SKM-1 (cell line): ENCODE data around the gene MCOLN2.
"Not testable (repeated sequence)": the region's sequence is repeated elsewhere in the genome, so short reads cannot be mapped to it uniquely, and the experiment has no call there.

Experiments
- DNase-seq: peaks from one replicate; lab custom pipeline; 2025; ENCODE audit not compliant: unreplicated experiment; lab: John Stamatoyannopoulos, UW

MCOLN2 gene

DNA sequence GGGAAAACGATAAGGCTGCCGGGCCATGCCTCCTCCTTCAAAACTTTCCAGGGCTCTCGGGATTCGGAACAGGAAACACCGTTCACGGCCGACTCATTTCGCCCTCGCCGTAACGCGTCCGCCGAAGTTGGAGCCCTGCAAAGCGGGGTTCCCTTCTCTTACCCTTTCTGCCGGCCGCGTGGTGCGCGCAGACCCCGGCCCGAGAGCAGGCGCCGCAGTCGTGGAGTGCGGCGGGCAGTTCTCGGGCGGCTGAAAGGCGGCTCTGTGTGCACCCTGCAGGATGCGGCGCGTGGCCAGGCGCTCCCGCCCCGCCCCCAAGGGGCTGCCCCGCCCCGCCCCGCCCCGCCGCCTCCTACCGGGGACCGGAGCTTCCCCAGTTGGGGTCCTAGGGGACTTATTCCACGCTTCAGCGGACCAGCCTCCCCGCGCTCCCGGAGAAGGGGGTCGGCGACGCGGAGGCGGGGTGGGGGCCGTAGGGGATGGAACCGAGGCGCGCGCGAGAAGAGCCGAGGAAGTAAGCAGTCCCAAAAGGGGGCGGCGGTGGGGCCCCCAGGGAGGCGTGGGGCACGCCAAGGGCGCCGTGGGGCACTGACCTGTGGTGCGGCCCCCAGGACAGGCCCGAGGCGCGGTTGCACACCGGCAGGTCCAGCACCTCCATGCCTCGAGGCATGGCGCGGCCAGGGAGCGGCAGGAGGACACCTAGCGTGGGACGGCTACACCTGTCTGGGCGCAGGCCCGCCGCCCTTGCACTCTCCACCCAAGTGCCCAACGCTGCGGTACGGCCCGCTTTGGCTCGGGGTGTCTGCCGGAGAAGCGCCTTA, at the start of gene MCOLN2:
MCOLN2 (minus strand) TSS at position 268 of the 821 bp plus-strand sequence; CDS start at position 27, 241 bp downstream.
- DNase-seq: no peak

DNA sequence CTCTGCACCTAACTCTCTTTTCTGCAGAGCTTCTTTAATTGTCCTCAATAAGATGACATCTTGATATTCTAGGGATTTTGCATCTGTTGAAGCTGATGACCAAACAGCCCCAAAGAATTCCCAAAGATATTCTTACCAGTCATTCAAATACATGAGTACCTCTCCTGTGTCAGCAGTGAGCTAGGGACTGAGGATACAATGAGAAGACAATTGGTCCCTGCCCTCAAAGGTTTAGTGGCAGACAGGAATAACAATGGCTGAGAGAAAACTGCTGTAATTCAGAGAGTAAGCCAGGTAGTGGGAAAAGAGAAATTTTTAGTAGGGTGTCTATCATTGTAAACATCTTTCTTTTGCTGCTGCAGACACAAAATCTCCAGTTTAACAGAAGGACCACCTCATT, 45.5 kb upstream of the MCOLN2 start:
- DNase-seq: no peak

- DNase-seq: no peak
These were observed 44.9 kb upstream of the MCOLN2 start for GRCh38 chr1:85041793-85042192.

GRCh38 chr1:85033221-85033620, 36.3 kb upstream of the MCOLN2 start:
- DNase-seq: no peak

DNA sequence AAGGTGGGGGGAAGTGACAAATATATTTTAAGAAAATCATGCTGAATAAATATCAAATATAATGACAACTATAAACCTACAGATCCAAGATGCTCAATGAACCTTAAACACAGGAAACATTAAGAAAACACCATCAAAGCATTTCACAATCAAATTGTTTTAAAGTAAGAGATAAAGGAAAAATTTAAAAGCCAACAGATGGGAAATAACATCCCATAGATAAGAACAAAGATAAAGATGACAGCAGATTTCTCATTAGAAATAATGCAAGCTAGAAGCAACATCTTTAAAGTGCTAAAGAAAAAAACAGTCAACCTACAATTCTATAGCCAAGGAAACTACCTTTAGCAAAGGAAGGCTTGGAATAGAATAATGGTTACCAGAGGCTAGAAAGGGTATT, 33.6 kb upstream of the MCOLN2 start:
- no peak for DNase-seq

- DNase-seq: no peak
These were observed 31.2 kb upstream of the MCOLN2 start for GRCh38 chr1:85028151-85028550.

DNA sequence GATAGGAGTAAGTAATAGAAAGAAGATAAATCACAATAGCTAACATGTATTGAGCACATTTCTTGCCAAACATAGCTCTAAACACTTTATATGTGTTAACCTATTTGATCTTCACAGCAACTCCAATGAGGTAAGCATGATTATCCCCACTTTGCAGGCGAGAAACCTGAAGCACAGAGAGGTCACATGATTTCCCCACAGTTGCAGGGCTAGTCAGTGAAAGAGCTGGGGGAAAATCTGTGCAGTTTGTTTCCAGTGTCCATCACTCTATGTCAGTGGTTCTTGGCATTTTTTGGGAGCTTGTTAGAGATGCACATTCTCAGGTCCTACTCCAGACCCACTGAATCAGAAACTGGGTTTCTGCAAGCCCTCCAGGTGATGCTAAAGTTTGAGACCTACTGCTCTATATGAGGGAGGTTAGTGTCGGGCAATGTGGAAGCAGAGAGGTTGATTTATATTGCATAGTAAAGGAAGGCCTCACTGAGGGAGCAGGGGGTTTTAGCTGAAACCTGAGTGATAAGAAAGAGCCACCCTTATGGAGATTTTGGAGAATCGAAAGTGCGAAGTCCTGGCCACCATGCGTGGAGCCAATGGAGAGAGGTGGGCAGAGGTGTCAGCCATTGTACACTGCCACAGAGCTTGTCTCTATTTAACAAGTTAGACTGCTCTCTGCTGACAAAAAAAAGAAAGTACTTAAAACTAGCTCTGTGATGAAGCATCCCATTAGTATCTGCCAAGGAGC, 30.5 kb upstream of the MCOLN2 start:
- DNase-seq: no peak

- DNase-seq: no peak
These were observed 29.0 kb upstream of the MCOLN2 start for GRCh38 chr1:85025940-85026339.

GRCh38 chr1:85024736-85025135, 27.8 kb upstream of the MCOLN2 start:
- no peak for DNase-seq

GRCh38 chr1:85022700-85023099, 25.8 kb upstream of the MCOLN2 start:
- DNase-seq: no peak

GRCh38 chr1:85019994-85020393, 23.1 kb upstream of the MCOLN2 start:
- no peak for DNase-seq

DNA sequence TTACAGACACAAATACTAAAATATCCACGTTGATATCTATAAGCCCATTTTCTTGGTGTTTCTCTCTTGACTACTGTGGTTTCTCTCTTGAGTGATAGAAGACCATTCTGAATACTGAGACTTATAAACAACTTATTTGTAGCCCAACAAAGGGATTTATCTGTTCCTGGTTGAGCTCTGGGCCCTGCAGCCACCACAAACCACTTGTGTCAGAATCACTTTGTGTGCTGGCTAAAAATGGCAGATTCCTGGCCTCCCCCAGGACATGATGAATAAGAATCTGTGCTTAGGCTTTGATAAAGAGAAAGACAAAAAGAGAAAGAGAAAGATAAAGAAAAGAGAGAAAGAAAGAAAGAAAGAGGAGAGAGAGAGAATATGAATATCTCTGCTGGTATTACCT, 18.9 kb upstream of the MCOLN2 start:
- no peak for DNase-seq

DNA sequence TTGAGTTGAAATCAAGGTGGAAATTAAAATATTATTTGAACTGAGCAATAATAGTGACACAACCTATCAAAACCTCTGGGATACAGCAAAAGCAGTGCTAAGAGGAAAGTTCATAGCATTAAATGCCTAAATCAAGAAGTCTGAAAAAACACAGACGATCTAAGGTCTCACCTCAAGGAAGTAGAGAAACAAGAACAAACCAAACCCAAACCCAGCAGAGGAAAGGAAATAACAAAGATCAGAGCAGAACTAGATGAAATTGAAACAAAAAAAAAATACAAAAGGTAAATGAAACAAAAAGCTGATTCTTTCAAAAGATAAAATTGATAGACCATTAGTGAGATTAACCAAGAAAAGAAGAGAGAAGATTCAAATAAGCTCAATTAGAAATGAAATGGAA, 8.7 kb upstream of the MCOLN2 start:
- not testable (repeated sequence) for DNase-seq

DNA sequence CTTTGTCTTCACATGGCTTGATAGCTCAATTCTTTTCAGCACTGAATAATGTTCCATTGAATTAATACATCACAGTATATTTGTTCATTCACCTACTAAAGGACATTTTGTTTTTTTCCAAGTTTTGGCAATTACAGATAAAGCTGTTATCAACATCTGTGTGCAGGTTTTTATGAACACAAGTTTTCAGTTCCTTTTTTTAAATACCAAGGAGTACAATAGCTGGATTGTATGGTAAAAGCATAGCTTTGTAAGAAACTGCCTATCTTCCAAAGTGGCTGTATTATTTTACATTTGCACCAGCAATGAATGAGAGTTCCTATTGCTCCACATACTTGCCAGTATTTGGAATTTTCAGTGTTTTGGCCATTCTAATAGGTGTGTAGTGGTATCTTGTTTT, 4.8 kb upstream of the MCOLN2 start:
- no peak for DNase-seq

GRCh38 chr1:84998642-84999280, 1.8 kb upstream of the MCOLN2 start:
- DNase-seq: peak; percentile 25

DNA sequence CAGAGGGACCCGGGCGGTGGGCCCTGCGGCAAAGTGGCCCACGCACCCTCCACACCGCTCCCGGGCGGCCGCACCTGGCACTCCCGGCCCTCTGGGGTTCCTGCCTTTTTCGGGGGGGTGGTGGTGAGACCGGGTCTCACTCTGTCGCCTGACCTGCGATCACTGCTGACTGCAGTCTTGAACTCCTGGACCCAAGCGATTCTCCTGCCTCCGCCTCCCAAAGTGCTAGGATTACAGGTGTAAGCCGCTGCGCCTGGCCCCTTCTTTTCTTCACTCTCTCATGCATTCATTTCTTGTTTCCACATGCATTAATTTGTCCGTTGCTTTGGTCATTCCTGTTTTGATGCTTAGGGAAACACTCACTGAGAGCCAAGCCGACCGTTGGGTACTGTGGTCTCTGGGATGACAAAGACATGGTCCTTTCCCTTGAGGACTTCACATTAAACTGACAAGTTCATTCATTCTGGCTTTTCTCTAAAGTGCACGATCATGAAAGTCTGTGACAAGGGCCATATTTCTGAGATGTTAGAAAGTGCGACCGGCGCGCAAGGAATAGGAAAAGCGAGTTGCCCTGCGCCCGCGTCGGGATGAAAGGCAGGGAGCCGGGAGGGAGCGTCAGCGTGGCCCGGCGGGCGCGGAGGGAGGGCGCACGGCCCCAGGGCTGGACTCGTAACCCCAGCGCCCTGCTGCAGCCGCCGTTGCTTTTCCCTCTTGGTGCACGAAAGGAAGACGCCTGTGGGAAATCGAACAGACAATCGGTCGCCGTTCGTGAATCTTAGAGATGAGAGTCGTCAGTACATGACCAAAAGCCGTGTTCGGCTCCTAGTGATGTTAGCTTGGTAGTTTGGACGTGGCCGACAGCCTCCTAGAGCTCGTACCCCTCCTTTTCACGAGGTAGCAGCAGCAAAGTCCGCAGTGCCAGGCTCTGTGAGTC, 1.0 kb upstream of the MCOLN2 start:
- no peak for DNase-seq

DNA sequence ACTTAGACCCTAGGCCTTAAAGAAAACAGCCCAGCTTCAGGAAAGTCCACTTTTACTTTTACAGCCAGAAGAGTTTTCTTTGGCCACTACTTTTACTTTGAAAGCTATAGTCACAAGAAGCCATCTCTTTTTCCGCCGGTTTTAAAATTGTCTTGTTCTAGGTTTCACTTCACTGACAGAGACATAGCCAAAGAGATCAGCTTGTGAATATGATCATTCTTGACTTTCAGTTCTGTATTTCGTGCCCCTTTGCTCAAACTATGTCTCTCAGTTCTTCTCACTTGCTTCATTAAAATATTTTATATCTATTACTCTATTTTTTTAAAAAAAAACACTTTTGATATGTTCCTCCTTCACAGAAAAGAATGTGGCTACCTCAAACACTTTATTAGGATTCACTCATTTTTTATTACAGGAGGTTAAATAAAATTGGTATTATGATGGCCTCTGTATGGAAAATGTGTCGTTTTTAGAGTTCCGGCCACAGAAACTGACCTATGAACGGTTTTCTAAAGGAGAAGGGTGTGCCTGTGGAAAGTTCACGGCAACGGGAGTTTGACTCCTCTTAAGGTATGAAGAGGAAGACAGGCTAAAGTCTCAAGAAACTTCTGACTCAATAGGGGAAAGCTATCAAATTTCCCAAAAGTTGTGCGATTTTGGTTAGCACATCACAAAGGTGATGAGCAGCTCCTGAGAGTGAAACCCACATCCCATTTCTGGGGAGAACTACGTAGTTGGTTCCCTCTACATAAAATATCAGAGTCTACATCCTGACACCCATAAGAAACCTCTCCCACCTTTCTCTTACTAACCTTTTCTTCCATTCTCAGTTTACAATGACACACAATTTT, 1.2 kb downstream of the MCOLN2 start:
- DNase-seq: no peak

GRCh38 chr1:84991097-84991920, 5.6 kb downstream of the MCOLN2 start:
- peak; percentile 53 for DNase-seq

DNA sequence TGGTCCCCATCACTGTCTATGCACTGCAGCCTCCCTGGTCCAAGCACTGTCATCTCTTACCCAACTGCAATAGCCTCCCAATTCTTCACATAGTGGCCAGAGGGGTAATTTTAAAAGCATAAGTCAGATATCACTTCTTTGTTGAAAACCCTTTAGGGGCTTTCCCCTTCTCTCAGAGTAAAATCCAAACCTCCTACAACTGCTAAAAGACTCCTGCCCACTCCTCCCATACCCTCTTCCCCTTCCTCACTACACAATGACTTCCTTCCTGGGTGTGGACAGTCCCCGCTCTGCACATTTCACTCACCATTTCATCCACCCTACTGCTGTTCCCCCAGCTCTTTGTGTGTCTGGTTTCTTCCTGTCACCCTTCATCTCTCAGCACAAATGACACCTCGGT, 8.3 kb downstream of the MCOLN2 start:
- DNase-seq: no peak
